Osteocyte (in vitro differentiated cells): ENCODE measurements around the gene SUCLG2. TPM values are rescaled to one million over a fixed set of nuclear protein-coding genes. Genes with fewer than 3 reads are reported as not detected.

ENCODE experiments used
- DNase-seq: peaks from one replicate; pipeline ENCODE4 v3.0.0; 2021; ENCODE audit warnings: mixed read lengths; ENCODE audit not compliant: unreplicated experiment; ENCODE audit errors: extremely low spot score
- H3K27ac Mint-ChIP-seq: one replicate; pipeline ENCODE4 v1.8.0; 2021; ENCODE audit warnings: mild to moderate bottlenecking, mixed read lengths; ENCODE audit not compliant: unreplicated experiment
- H3K27me3 Mint-ChIP-seq: one replicate; pipeline ENCODE4 v1.8.0; 2021; ENCODE audit warnings: mixed read lengths; ENCODE audit not compliant: unreplicated experiment
- H3K36me3 Mint-ChIP-seq: one replicate; pipeline ENCODE4 v1.8.0; 2021; ENCODE audit warnings: mixed read lengths; ENCODE audit not compliant: unreplicated experiment
- H3K4me1 Mint-ChIP-seq: one replicate; pipeline ENCODE4 v1.8.0; 2021; ENCODE audit warnings: mixed read lengths; ENCODE audit not compliant: unreplicated experiment
- H3K4me3 Mint-ChIP-seq: one replicate; pipeline ENCODE4 v1.8.0; 2021; ENCODE audit warnings: mild to moderate bottlenecking, moderate library complexity, mixed read lengths; ENCODE audit not compliant: unreplicated experiment
- H3K9me3 Mint-ChIP-seq: one replicate; pipeline ENCODE4 v1.8.0; 2021; ENCODE audit warnings: mixed read lengths; ENCODE audit not compliant: unreplicated experiment
- CTCF ChIP-seq: fragments of 200-600 bp; sonication (generic); IDR thresholded peaks from 2 replicates; pipeline ENCODE4 v1.5.0; 2021; ENCODE audit warnings: antibody characterized with exemption, mild to moderate bottlenecking, moderate library complexity
- total RNA-seq: library from RNA; stranded (reverse); gene quantifications from 2 replicates; pipeline ENCODE4 v1.2.1, GENCODE V29; 2021

Gene SUCLG2
- total RNA-seq, 1 donor from 2014 or later, result 32.1 TPM

DNA sequence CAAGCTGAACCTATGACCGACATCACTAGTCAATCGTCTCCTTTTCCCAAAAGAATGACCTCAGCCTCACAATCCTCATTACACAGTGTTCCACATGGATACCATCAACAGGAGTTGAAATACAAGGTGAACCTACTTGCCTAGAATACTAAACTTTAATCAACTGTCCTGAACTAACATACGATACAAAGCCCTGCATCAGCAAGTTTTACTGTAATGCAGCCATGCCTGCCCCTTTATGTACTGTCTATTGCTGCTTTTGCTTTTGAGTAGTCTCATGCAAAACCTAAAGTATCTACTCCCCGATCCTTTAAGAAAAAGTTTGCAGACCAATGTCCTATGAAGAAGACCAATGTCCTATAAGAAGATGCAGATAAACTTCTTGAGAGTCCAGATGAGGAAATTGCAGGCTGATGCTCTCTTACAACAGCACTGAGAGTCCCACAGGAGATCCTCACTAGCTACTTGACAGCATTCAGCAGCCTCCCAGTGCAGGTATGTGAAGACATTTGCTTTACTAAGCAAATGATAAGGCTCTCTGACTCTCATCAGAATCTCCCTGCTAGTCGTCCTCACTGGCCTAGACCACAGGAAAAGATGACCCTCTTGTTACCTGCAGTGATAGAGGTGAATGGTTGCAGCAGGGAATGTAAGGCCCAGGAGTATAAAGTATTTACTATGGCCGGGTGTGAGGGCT is 23.6 kb downstream of the SUCLG2 start:
- no peak overlapping the region for H3K27ac Mint-ChIP-seq
- TF ChIP-seq CTCF, result no peak
- no peaks in the 10 kb centered on the region for H3K27me3 Mint-ChIP-seq
- no peak overlapping the region for H3K4me3 Mint-ChIP-seq
- peaks cover 20% of the 10 kb centered on the region for H3K4me1 Mint-ChIP-seq
- DNase-seq, result no peak
- no peaks in the 10 kb centered on the region for H3K36me3 Mint-ChIP-seq
- no peaks in the 10 kb centered on the region for H3K9me3 Mint-ChIP-seq

- no peaks in the 10 kb centered on the region for H3K27me3 Mint-ChIP-seq
- H3K27ac Mint-ChIP-seq, result no peak overlapping the region
- no peak for DNase-seq
- TF ChIP-seq CTCF, result no peak
- no peak overlapping the region for H3K4me3 Mint-ChIP-seq
- H3K9me3 Mint-ChIP-seq, result no peaks in the 10 kb centered on the region
- peaks cover 28% of the 10 kb centered on the region for H3K4me1 Mint-ChIP-seq
- no peaks in the 10 kb centered on the region for H3K36me3 Mint-ChIP-seq
Observed at GRCh38 chr3:67624687-67625086, 29.7 kb downstream of the SUCLG2 start.

- H3K9me3 Mint-ChIP-seq, result no peaks in the 10 kb centered on the region
- H3K27ac Mint-ChIP-seq, result no peak overlapping the region
- peaks cover 3% of the 10 kb centered on the region for H3K36me3 Mint-ChIP-seq
- no peak overlapping the region for H3K4me3 Mint-ChIP-seq
- TF ChIP-seq CTCF, result no peak
- H3K27me3 Mint-ChIP-seq, result no peaks in the 10 kb centered on the region
- H3K4me1 Mint-ChIP-seq, result peaks cover 31% of the 10 kb centered on the region
- DNase-seq, result no peak
Observed at GRCh38 chr3:67624078-67624477, 30.3 kb downstream of the SUCLG2 start.

GRCh38 chr3:67622652-67623051 is 31.8 kb downstream of the SUCLG2 start:
- TF ChIP-seq CTCF, result no peak
- no peak for DNase-seq
- Mint-ChIP-seq H3K9me3 (no peaks in the 10 kb centered on the region), H3K27ac (no peak overlapping the region), H3K36me3 (peaks cover 3% of the 10 kb centered on the region), H3K4me3 (no peak overlapping the region), H3K4me1 (peaks cover 32% of the 10 kb centered on the region), H3K27me3 (no peaks in the 10 kb centered on the region)

DNA sequence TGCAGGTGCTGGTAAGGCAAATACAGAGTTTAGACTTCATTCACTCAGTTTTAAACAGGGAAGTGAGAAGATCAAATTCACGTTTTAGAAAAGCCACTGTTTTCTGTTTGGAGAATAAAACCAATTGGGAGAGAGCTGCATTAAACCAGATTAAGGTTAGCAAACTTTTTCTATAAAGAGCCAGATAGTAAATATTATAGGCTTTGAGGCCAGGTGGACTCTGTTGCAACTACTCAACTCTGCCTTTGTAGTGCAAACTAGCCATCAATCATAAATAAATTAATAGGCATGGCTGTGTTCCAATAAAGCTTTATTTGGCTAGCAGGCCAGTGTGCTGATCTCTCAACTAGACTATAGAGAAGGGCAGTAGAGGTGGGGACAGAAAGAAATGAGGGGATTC is 33.5 kb downstream of the SUCLG2 start:
- Mint-ChIP-seq H3K4me3 (no peak overlapping the region), H3K27ac (no peak overlapping the region), H3K27me3 (no peaks in the 10 kb centered on the region), H3K36me3 (peaks cover 6% of the 10 kb centered on the region), H3K9me3 (no peaks in the 10 kb centered on the region), H3K4me1 (peaks cover 27% of the 10 kb centered on the region)
- no peak for DNase-seq
- no peak for TF ChIP-seq CTCF
